IMR-90 (cell line): Measurements from ENCODE around the gene TPRX2.

Experiments used
- CHD1 ChIP-seq: IDR thresholded peaks from 2 replicates; pipeline ENCODE4 v1.6.1; 2012; ENCODE audit warnings: low read depth, low read length, improper control_type of control experiment
- CTCF ChIP-seq: conservative IDR thresholded peaks from 2 replicates; pipeline ENCODE4 v1.5.1; 2012; ENCODE audit warnings: mild to moderate bottlenecking, low read depth, low read length, improper control_type of control experiment
- FOS ChIP-seq: fragments of 150-350 bp; IDR thresholded peaks from 2 replicates; pipeline ENCODE4 v1.6.1; 2016; ENCODE audit warnings: low read depth, low read length
- MAFK ChIP-seq: IDR thresholded peaks from 2 replicates; pipeline ENCODE4 v1.6.1; 2012; ENCODE audit warnings: low read depth, low read length, improper control_type of control experiment
- MXI1 ChIP-seq: IDR thresholded peaks from 2 replicates; pipeline ENCODE4 v1.6.1; 2012; ENCODE audit warnings: low read depth, mild to moderate bottlenecking, low read length, moderate library complexity, borderline replicate concordance
- POLR2A ChIP-seq: IDR thresholded peaks from 2 replicates; pipeline ENCODE4 v1.6.1; 2012; ENCODE audit warnings: mild to moderate bottlenecking, low read depth, low read length
- RAD21 ChIP-seq: IDR thresholded peaks from 2 replicates; pipeline ENCODE4 v1.6.1; 2012; ENCODE audit warnings: low read length, improper control_type of control experiment
- RCOR1 ChIP-seq: IDR thresholded peaks from 2 replicates; pipeline ENCODE4 v1.6.1; 2012; ENCODE audit warnings: mild to moderate bottlenecking, low read length, improper control_type of control experiment; ENCODE audit not compliant: insufficient replicate concordance
- RFX5 ChIP-seq: IDR thresholded peaks from 2 replicates; pipeline ENCODE4 v1.8.0; 2012; ENCODE audit warnings: low read depth, mild to moderate bottlenecking, low read length, moderate library complexity
- SMC3 ChIP-seq: fragments of 150-350 bp; IDR thresholded peaks from 2 replicates; pipeline ENCODE4 v1.6.1; 2016; ENCODE audit warnings: low read depth, mild to moderate bottlenecking, antibody characterized with exemption, low read length, moderate library complexity
- TF ChIP-seq, protein P1 (sequence below): fragments of 150-350 bp; IDR thresholded peaks from 2 replicates; pipeline ENCODE4 v1.6.1; 2016; ENCODE audit warnings: low read depth, mild to moderate bottlenecking, low read length, moderate library complexity, borderline replicate concordance

GRCh38 chr19:47865166-47865565, 6.1 kb downstream of the TPRX2 start:
- no peak for TF ChIP-seq POLR2A
- TF ChIP-seq FOS: no peak
- no peak for TF ChIP-seq RFX5
- TF ChIP-seq CTCF: no peak
- no peak for TF ChIP-seq CHD1
- no peak for TF ChIP-seq MXI1
- TF ChIP-seq MAFK: no peak
- no peak for TF ChIP-seq SMC3
- no peak for TF ChIP-seq RCOR1
- TF ChIP-seq, protein P1, sequence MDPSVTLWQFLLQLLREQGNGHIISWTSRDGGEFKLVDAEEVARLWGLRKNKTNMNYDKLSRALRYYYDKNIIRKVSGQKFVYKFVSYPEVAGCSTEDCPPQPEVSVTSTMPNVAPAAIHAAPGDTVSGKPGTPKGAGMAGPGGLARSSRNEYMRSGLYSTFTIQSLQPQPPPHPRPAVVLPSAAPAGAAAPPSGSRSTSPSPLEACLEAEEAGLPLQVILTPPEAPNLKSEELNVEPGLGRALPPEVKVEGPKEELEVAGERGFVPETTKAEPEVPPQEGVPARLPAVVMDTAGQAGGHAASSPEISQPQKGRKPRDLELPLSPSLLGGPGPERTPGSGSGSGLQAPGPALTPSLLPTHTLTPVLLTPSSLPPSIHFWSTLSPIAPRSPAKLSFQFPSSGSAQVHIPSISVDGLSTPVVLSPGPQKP: no peak
- no peak for TF ChIP-seq RAD21
